Measurements from ENCODE around the gene CDC42BPA. TPM values are rescaled to one million over a fixed set of nuclear protein-coding genes. Genes with fewer than 3 reads are reported as not detected.

Gene CDC42BPA
- polyA plus RNA-seq, 1 donor from 2014 or later: 22.9 TPM

- no peak overlapping the region for H3K4me3 ChIP-seq (ENCODE audit: low read length)
- H4K20me1 ChIP-seq (ENCODE audit: insufficient read depth): no peaks in the 10 kb centered on the region
- TF ChIP-seq CTCF (IDR thresholded peaks at IDR 0.05; ENCODE audit: poor library complexity, severe bottlenecking): no peak
- no peaks in the 10 kb centered on the region for H3K79me2 ChIP-seq (replicated peaks; ENCODE audit: insufficient read depth, low read length)
- H3K27me3 ChIP-seq (ENCODE audit: insufficient read depth, low read depth, low read length): no peaks in the 10 kb centered on the region
- H3K36me3 ChIP-seq (ENCODE audit: insufficient read depth, low read length): no peaks in the 10 kb centered on the region
- no peak overlapping the region for H3K4me2 ChIP-seq (ENCODE audit: low read length)
- no peak overlapping the region for H3K9ac ChIP-seq (ENCODE audit: low read length)
- H3K9me3 ChIP-seq (ENCODE audit: low read length): no peaks in the 10 kb centered on the region
- no peaks in the 10 kb centered on the region for H3F3A ChIP-seq (ENCODE audit: insufficient read depth, low read length, poor library complexity, severe bottlenecking)
- no peak overlapping the region for H3K27ac ChIP-seq (ENCODE audit: low read length)
- H3K9me2 ChIP-seq (ENCODE audit: insufficient read depth, low read length): no peaks in the 10 kb centered on the region
- H2AFZ ChIP-seq (ENCODE audit: low read depth, low read length): no peak overlapping the region
Measured at GRCh38 chr1:227175611-227176010, 142.7 kb downstream of the CDC42BPA start.

- Histone ChIP-seq H3K9me3 (ENCODE audit: low read length) (no peaks in the 10 kb centered on the region), H3F3A (ENCODE audit: insufficient read depth, low read length, poor library complexity, severe bottlenecking) (no peaks in the 10 kb centered on the region), H3K4me3 (ENCODE audit: low read length) (no peak overlapping the region), H3K4me2 (ENCODE audit: low read length) (no peak overlapping the region), H3K36me3 (ENCODE audit: insufficient read depth, low read length) (no peaks in the 10 kb centered on the region), H2AFZ (ENCODE audit: low read depth, low read length) (no peak overlapping the region), H4K20me1 (ENCODE audit: insufficient read depth) (no peaks in the 10 kb centered on the region), H3K79me2 (replicated peaks; ENCODE audit: insufficient read depth, low read length) (no peaks in the 10 kb centered on the region), H3K27ac (ENCODE audit: low read length) (no peak overlapping the region), H3K9ac (ENCODE audit: low read length) (no peak overlapping the region), H3K27me3 (ENCODE audit: insufficient read depth, low read depth, low read length) (no peaks in the 10 kb centered on the region), H3K9me2 (ENCODE audit: insufficient read depth, low read length) (no peaks in the 10 kb centered on the region)
- TF ChIP-seq MXI1 (conservative IDR thresholded peaks at IDR 0.05; ENCODE audit: poor library complexity, severe bottlenecking) (no peak), TAF1 (IDR thresholded peaks at IDR 0.05; ENCODE audit: low read depth) (no peak), CTCF (IDR thresholded peaks at IDR 0.05; ENCODE audit: poor library complexity, severe bottlenecking) (no peak), RAD21 (conservative IDR thresholded peaks at IDR 0.05) (no peak), SMC3 (conservative IDR thresholded peaks at IDR 0.05; ENCODE audit: poor library complexity) (no peak), REST (IDR thresholded peaks at IDR 0.05; ENCODE audit: borderline replicate concordance) (no peak), EP300 (conservative IDR thresholded peaks at IDR 0.05; ENCODE audit: poor library complexity, severe bottlenecking) (no peak), POLR2AphosphoS5 (IDR thresholded peaks at IDR 0.05) (no peak), EZH2 (IDR thresholded peaks at IDR 0.05; ENCODE audit: borderline replicate concordance, insufficient read depth, low read length, poor library complexity, severe bottlenecking) (no peak)
Measured at GRCh38 chr1:227174164-227174563, 144.1 kb downstream of the CDC42BPA start.
